ENCODE data around the gene PTPRG.

Gene PTPRG

DNA sequence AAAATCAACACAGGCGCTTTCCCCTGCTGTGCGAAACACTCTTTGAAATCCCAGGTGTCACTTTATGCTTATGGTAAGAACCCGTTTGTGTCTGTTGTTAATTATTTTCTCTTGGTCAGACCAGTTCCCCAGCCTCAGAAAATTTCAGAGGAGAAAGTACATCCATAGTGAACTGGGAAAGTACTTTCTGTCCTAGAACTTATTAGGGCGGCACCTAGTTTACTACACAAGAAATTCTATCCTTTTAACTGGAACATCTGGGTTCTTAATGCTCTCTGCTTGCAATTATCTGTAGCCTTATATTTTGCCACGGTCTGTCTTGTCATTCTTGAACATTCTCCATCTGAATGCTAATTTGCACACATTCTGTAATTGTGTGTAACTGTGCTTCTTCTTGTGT lies 215.0 kb downstream of the PTPRG start:
- DNase-seq, result no peak

DNA sequence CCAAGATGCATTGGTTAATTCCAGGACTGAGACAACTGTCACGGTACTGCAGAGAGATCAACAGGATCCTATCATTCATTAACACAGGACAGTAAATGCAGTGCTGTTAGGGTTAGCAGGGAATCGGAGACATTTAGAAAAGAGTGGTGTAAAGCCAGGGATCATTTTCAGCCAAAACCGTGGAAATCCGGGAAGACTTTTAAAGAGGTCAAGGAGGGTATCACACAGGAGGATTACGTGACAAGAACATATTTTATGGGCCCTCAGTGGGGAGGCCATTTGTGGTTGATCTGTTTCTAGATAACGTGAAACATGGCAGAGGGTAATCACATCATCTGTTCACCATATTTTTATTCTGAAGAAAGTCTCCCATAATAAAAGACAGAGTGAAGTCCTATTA lies 216.1 kb downstream of the PTPRG start:
- no peak for DNase-seq

DNA sequence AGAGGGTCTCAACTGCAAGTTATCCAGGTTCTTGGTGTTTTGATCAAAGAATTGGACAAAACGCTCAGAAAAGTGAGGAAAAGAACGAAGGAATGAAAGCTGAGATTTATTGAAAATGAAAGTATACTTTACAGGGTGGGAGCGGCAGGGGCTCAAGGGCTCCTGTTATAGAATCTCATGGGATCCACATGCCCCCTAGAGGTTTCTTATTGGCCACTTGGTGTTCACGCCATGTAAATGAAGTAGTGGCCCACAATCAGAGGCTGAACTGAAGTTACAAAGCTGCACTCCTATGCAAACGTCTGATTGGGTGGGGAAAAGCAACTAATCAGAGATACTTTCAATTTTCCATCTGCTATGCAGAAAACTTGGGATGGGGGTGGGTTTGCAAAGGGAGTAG lies 216.7 kb downstream of the PTPRG start:
- no peak for DNase-seq

DNA sequence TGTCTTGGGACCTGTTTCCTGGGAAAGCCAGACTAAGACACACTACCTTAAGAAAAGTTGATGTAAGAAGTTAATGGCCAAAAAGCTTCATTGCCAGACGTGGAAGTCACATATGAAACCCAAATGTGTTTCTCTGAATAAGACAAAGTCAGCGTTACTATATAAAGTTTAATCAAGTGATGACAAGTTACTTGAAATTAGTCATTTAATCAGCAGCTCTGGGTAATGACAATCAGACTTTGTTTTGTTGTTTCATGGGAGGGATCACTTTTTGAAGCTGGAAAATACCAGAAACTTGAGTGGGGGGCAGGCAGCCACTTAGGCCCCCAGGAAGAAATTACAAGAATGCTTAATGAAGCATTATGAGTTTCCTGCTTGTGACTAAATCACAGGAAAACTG lies 218.6 kb downstream of the PTPRG start:
- DNase-seq, result no peak

DNA sequence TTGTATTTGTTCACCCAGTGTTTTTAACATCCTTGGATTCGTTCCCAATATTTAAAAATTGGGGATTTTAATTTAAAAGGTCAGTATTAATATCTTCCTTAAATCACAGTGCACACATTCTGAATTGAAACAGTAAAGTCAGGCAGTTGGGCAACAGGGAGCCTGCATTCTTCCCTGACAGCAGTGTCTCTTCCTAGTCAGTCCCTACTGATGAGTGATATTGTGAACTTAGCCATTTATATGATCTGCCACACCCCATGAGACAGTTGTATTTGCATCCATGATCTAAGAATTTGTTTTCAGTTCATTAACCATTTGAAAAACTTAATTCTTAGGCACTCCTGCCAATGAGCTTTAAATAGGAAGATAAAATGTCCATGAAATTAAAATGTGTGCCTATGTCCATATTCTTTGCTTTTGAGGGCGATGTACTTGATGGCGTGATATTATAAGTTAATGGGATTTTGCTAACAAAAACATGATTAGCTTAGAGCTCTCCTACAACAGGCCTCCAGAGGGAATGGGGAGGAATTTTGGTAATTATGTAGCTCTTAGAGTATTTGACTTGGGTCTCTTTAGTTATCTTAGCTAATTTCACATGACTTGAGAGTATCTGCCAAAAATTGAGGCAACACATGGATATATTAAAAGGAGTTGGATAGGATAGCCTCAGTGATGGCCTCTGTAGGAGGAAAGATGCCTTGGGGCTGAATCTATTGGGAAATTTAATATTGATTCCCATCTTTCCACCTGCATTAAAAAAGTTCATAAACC lies 219.3 kb downstream of the PTPRG start:
- DNase-seq, result no peak

DNA sequence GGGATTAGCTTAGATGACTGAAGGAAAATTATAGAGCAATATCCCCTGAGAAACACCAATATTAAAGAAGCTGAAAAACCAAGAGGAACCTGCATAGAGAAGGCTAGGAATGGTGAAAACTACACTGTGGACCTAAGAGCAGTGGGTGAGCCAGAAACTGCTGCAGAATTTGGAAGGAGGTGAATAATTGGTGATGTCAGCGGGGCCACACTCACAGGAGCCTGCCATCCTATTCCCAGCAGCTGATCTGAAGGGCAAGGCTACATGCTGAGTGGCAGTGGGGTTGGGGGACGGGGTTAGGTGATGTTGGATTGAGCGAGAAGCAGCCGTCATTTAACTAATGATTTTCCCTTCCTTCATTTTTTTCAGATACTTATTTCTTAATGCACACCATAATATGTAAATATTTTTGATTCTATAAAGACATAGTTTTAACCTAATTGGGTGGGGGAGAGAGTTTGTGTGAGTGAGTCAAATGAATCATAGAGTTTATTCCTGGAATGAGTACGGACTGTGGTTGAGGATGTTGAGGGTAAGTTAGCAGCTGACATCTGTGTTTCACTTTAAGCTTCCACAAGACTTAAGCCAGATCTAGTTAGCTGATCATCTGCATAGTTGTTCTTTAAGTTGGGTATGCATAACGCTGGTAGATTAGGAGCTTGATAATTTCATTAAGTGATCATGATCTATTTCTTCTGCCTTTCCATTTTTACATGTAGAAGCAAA lies 222.8 kb downstream of the PTPRG start:
- no peak for DNase-seq

DNA sequence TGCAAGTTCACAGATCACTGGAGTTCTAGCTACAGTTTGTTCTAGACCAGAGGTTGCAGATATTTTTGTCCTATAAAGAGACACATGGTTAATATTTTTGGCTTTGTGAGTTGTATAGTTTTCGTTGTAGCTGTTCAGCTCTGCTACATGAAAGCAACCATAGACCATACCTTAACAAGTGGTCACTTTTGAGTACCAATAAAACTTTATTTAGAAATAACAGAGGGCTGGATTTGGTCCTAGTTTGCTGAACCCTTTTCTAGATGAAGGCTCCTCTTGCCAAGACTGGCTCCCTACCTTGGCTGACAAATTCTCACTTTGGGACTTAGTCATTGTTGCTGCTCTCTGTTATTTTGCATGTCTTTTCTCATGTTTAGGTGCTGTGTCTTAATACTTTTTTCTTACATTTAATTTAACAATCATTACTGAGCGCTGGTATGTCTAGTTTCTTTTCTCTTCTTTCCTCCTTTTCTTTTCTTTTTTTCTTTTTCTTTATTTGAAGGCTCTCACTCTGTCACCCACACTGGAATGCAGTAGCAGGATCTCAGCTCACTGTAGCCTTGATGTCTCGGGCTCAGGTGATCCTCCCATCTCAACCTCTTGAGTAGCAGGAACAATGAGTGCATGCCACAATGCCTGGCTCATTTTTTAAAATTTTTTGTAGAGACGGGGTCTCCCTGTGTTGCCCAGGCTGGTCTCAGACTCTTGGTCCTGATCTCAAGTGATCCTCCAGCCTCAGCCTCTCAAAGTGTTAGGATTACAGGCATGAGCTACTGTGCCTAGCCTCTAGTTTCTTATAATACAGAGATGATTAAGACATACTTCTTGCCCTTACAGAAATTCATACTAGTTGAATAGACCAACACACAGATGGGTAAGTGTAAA lies 227.5 kb downstream of the PTPRG start:
- no peak for DNase-seq

DNA sequence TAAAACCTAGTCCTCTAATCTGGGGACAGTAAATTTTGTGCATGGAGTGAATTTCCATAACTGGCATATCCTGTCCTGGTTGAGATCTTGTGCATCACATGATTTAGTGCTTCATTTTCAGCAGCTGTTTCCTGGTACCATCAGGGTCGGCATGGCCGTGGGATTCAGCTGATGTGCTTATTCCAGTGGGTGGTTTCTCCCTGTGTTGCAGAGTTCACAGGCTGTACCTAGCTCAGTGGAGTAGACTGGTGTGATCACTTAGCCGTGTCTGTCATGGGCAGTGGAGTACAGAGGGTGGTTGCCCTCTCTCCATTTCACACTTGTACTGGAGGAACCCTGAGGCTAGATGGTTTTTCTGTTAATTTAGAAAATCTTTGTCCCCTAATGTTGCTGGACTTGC lies 228.5 kb downstream of the PTPRG start:
- no peak for DNase-seq

DNA sequence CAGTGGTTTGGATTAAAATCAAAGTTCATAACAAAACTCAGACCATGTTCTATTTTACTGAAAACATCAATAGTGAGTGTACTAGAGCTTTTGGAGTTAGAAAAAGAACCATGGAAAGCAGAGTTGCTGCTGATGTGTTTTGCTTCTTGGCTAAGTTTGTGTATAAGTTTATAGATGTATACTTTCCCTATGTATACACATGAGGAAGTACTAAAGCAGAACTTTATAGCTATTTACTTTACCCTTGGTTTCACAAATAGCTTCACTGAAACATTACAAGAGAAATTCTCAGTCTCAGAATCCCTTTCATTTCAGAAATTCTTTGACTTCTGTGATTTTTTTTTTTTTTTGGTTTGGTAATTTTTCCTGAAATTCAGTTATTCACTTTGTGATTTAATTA lies 229.0 kb downstream of the PTPRG start:
- DNase-seq, result no peak

DNA sequence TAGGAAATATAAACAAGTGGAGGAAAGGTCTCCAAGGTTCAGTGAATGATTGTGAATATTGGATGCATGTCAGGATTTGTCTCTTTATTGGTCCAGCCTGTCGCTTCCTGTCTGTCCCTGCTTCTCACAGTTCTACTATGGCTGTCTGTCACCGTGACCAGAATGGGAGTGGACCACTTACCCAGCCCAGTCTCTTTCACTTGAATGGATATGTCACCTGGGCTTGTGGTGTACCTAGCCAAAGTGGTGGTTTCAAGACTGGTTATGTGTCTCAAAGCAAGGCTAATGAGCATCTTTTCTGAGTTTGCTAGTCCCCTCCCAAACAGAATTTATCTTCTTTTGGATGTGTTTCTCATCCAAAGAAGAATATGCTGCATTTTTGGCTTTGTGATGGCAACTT lies 231.7 kb downstream of the PTPRG start:
- no peak for DNase-seq

DNA sequence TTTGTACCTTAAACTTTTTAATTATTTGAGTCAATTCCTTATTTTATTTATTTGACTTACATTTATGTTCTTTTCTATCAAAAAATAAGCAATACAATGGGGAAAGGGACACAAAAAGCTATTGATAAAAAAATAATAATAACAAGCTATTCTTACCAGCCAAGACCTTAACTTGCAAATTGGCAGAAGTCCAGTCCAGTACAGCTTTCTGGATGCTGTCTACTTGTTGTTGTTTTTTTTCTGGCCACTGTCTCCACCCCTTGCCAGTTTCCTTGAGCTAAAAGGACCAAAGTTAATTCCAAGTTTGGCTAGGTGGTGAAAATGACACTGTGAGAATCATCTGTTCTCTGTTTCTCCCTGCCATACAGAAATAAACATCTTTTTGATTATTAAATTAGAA lies 232.2 kb downstream of the PTPRG start:
- no peak for DNase-seq

DNA sequence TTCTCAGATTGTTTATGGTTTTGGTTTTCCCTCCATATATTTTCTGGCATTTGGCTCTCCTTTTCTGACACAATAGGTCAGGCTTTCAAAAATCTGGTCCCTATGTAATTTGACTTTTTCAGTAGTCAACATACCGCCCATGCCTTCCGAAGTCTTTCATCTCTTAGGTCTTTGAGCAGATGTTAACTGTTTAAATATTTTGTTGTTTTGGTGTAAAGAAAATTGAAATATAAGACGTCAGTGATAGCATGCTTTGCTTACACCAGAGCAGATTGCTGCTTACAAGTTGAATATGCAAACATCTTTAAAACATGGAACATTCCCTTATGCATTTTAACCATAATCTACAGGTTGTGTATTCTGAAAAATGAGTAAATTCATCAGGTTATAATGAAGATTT lies 233.0 kb downstream of the PTPRG start:
- no peak for DNase-seq

DNA sequence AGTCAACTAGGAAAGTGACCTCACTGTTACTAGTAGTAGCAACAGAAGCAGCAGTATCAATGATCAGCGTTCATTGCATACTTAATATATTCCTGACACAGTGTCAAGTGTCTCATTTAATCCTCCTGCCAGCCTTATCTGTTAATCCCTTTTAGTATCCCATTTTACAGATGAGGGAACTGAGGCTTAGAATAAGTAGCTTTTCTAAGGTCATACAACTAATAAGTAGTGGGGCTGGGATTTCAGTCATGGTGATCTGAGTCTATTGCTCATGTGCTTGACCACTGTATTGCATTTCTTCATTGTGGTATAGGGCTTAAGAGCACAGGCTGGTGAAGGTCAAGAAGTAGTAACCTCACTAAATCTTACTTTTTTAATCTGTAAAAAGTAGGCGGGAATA lies 233.6 kb downstream of the PTPRG start:
- DNase-seq, result no peak

DNA sequence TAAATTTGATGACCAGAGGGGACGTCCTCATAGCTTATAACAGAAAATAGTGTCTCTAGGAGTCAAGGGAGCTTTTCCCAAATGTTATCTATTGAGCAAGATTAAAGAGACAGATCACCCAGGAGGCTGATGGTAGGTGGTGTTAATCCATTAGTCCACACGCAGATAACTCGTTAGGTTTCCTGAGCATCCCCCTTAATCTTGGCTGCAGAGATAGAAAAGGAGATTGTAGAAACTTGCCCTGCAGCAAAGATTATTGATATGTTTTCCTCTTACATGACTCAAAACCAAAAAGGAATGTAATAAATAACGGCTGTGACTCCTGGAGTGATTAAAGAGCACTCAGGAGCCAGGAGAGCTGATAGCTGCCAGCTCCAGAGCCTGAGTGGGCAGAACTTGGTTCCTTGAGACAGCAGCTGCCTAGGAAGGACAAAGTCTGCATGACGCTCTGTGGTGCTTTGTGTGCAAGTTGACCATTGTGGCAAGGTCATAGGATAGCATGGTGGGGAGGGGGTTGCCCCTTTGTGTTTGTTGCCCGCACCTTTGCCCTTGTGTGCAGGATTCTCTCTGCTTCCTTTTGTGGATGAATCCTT lies 234.8 kb downstream of the PTPRG start:
- DNase-seq, result no peak

DNA sequence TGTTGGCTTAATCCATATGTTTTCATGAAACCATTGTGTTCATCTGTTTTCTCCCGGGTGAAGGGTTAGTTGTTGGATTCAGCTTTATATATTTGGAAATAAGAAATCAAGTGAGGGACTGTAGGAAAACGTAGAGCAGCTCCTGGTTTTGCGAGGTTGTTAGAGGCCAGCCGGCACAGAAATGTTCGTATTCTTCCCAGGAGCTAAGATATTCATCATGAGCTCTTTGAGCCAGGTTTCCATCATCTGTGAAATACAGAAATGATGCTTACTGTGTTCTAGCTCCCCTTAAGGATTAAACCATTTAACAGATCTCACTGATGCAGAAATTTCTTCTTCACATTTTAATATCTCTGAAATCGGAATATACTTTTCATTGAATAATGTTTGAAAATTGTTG lies 235.5 kb downstream of the PTPRG start:
- DNase-seq, result no peak

DNA sequence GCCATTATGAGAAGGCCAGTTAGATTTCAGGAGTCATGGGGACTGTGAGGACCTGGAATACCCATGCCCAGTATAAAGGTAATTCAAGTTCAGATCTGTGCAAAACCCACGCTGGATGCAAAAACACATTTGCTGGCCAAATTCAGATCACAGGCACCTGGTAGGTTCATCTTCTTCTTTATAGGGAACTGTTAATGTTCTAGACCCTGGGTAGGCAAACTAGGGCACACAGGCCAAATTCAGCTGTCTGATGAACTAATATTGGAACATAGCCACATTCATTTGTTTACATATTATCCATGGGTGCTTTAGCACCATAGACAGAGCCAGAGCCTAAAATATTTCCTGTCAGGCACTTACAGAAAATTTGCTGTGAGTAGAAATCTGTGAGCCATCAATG lies 241.4 kb downstream of the PTPRG start:
- no peak for DNase-seq

DNA sequence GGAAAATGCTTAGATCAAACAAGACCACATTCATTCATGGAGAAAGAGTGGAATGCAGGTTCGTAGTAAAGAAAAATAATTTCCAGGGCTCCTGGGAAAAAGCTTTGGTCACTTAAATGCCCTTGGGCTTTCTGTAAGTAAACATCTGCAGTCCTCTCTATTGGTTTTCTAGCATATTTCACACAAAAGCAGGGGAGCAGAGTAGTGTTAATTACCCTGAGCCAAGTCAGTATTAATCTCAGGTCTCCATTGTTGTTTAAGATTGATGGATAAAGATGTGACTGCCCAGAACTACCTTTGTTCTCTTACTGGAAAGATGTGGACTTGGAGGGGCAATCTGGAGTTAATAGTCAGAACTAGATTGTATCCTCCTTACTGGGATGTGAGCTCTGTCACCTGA lies 242.6 kb downstream of the PTPRG start:
- DNase-seq, result no peak

DNA sequence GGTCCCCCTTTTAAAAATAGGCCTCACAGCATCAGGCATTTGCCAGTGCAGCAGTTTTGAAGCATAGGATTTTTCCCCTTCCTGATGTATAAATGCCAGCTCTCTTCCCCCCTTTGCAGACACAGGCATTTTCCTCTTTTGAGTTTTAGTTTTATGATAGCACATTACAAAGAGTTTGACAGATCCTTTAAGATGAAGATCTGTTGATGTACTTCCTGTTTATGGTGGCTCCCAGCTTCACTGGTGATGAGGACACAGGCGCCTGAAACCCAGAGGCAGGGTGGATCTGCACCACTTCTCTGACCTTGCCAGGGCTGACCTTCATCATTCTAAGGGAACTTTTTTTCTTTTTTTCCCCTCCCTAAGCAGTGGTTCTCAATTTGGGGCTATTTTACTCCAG lies 243.4 kb downstream of the PTPRG start:
- no peak for DNase-seq

DNA sequence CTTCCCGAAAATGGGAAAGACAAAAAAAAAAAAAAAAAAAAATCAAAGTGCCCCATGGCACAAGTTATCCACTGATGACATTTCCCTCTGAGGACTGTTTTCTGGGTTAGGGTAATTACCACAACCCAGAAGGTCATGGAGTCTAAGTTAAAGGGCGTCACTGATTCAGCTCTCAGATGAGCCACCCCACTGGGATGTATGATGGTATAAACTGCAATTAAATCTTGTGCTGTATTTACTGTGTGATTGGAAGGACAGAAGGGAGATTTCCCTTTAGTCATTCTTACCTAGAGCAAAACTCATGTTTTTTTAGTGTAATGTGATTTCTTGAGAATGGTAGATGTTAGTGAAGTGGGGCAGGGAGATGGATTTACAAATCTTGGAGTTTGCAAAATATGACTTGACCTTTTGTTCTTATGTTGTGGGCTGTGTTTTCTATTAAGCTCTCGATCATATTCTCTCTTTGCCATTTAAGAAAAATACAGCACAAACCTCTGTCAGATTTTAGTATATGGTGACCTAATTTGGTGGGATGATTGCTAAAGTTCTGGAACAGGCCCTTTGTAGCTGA lies 244.2 kb downstream of the PTPRG start:
- no peak for DNase-seq

DNA sequence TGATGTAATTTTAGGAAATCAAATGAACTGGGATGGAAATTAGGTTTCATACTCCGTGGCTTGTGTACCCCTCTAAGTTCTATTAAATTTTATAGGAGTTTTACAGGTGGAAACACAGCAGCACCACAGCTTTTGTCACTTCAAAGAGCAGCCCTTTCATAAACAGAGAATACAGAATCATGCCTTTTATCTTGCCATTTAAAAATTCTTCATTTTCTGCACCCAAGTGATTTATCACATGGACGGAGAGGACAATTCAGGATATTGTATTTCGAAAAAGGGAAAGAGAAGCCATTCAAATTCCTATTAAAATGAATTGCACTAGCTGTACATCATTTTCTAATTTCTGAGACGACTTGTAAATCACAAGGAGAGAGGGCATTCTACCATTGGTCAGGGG lies 245.4 kb downstream of the PTPRG start:
- DNase-seq, result no peak

DNA sequence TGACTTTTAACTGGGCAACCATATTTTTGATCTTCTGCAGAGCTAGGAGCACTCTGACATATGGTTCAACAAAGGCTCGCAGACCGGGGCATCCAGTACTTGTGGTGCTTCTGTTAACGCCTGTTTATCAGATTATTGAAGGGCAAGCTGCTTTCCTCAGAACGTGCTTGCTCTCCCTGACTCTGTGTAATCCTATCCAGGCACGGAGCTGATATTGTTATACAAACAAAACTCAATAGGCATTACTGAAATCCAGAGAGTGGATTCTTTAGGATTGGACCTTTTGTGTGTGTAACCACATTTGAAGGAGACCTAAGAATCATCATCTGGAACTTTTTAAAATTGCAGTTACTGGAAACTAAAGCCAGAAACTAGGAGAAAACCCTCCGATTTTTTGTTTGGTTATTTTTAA lies 246.5 kb downstream of the PTPRG start:
- DNase-seq, result no peak

DNA sequence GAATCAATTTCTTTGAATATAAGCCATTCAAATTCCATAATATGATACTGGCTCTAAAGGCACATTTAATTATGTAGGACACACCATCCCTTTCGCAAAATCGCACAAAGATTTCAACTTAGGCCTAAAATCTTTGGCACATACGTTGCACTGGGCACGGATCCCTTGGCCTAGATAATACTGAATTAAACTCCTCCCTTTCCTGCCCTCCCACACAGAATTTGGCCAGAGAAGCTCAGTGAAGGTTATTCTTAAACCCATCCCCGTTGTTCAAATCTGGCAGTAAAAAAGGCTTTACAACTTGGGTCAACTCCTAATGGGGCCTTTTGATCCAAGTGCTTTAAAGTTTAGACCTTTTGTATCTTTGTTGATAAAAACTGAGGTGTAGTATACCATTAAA lies 247.2 kb downstream of the PTPRG start:
- no peak for DNase-seq

DNA sequence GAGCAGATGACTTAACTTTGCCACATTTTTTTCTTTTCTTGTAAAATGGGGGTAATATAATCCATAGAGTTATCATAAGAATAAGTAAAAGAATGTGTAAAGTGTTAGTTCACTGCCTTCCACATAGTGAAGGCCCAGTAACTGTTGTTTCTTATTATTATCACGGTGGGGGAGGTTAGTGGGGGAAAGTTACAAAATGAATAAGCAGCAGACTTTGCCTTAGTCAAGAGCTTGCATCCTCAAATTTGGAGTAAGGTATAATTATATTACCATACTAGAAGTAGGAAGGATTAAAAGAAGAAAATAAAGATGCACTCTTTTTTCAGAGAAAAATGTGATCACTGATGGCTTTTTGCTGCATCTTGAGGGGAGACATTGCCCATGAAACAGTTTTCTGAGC lies 247.6 kb downstream of the PTPRG start:
- no peak for DNase-seq
